ENCODE data around the gene NKAP. TPM values are rescaled to one million over a fixed set of nuclear protein-coding genes. Genes with fewer than 3 reads are reported as not detected.

NKAP gene
- total and polyA plus RNA-seq, 2 of the 13 experiments (the other 11 are each of a cell fraction or from before 2014, with no cell fraction given) = 3.6 to 6.1 TPM

DNA sequence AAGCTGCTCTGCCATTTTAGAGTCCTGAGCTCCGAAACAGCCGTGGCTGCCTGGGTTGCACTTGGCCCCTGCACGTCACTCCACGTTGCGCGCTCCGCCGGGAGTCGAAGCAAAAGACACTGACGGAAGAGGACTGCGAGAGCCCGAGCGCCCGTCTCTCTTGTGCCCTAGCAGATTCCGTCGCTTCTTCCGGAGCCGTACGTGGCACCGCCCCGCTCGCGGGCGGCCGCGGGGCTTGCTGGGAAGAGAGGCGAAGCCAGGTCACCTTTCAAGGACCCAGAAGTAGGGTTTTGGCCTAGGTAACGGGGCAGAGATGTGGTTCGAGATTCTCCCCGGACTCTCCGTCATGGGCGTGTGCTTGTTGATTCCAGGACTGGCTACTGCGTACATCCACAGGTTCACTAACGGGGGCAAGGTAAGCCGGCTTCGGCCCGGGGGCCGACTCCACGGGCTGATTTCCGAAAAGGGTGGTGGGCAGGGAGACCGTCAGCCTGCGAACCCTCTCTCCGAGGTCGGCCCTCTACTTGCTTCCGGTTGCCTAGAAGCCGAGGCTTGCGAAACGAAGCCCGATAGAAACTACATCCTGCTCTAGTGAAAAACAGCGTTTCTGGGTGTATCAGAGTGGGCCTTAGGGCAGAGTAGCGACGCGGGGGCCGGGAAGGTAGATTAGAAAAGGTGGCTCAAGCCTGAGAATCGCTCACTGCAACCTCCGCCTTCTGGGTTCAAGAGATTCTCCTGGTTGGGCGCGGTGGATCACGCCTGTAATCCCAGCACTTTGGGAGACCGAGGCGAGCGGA, 71.8 kb downstream of the NKAP start, which contains the start of the genes NDUFA1 and RNF113A (continued):
- TF ChIP-seq, protein P1, sequence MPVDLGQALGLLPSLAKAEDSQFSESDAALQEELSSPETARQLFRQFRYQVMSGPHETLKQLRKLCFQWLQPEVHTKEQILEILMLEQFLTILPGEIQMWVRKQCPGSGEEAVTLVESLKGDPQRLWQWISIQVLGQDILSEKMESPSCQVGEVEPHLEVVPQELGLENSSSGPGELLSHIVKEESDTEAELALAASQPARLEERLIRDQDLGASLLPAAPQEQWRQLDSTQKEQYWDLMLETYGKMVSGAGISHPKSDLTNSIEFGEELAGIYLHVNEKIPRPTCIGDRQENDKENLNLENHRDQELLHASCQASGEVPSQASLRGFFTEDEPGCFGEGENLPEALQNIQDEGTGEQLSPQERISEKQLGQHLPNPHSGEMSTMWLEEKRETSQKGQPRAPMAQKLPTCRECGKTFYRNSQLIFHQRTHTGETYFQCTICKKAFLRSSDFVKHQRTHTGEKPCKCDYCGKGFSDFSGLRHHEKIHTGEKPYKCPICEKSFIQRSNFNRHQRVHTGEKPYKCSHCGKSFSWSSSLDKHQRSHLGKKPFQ (CRISPR knock-in tag; IDR thresholded peaks at IDR 0.05; ENCODE audit: insufficient replicate concordance) = no peak
- TF ChIP-seq GABPB1 (CRISPR knock-in tag; IDR thresholded peaks at IDR 0.05) (peak; percentile 92), ZNF878 (CRISPR knock-in tag; IDR thresholded peaks at IDR 0.05) (no peak), ZNF747 (CRISPR knock-in tag; IDR thresholded peaks at IDR 0.05; ENCODE audit: borderline replicate concordance) (peak; percentile 67; the same call in 1 of the 2 replicates), KDM5A (IDR thresholded peaks at IDR 0.05; ENCODE audit: borderline replicate concordance, low read length) (no peak), SAFB2 (CRISPR knock-in tag; IDR thresholded peaks at IDR 0.05; ENCODE audit: borderline replicate concordance, low read depth) (0 out of 2 replicates have a peak, but pooled peaks have one; percentile 23), TARDBP (CRISPR knock-in tag; IDR thresholded peaks at IDR 0.05) (no peak), ZNF598 (CRISPR knock-in tag; IDR thresholded peaks at IDR 0.05; ENCODE audit: borderline replicate concordance) (no peak), MAZ (IDR thresholded peaks at IDR 0.05; ENCODE audit: borderline replicate concordance, low read depth, low read length) (no peak), MAZ (CRISPR knock-in tag; IDR thresholded peaks at IDR 0.05; ENCODE audit: low read depth) (peak; percentile 69), ZNF337 (CRISPR knock-in tag; IDR thresholded peaks at IDR 0.05; ENCODE audit: borderline replicate concordance, low read depth) (no peak), ZNF607 (CRISPR knock-in tag; IDR thresholded peaks at IDR 0.05; ENCODE audit: borderline replicate concordance) (peak; percentile 59), MBNL3 (CRISPR knock-in tag; conservative IDR thresholded peaks at IDR 0.05) (no peak), GPN1 (CRISPR knock-in tag; IDR thresholded peaks at IDR 0.05; ENCODE audit: borderline replicate concordance) (no peak), JDP2 (CRISPR knock-in tag; IDR thresholded peaks at IDR 0.05; ENCODE audit: borderline replicate concordance) (no peak), KLF11 (CRISPR knock-in tag; IDR thresholded peaks at IDR 0.05) (no peak), SMARCE1 (IDR thresholded peaks at IDR 0.05; ENCODE audit: borderline replicate concordance) (no peak), GLI4 (CRISPR knock-in tag; IDR thresholded peaks at IDR 0.05; ENCODE audit: borderline replicate concordance) (no peak)
- TF ChIP-seq, protein P2, sequence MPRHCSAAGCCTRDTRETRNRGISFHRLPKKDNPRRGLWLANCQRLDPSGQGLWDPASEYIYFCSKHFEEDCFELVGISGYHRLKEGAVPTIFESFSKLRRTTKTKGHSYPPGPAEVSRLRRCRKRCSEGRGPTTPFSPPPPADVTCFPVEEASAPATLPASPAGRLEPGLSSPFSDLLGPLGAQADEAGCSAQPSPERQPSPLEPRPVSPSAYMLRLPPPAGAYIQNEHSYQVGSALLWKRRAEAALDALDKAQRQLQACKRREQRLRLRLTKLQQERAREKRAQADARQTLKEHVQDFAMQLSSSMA (CRISPR knock-in tag; IDR thresholded peaks at IDR 0.05) = peak; percentile 99
- TF ChIP-seq, protein P3, sequence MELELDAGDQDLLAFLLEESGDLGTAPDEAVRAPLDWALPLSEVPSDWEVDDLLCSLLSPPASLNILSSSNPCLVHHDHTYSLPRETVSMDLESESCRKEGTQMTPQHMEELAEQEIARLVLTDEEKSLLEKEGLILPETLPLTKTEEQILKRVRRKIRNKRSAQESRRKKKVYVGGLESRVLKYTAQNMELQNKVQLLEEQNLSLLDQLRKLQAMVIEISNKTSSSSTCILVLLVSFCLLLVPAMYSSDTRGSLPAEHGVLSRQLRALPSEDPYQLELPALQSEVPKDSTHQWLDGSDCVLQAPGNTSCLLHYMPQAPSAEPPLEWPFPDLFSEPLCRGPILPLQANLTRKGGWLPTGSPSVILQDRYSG (CRISPR knock-in tag; IDR thresholded peaks at IDR 0.05) = peak; percentile 44; the same call in 1 of the 2 replicates
- TF ChIP-seq, protein P4, sequence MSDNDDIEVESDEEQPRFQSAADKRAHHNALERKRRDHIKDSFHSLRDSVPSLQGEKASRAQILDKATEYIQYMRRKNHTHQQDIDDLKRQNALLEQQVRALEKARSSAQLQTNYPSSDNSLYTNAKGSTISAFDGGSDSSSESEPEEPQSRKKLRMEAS (IDR thresholded peaks at IDR 0.05) = peak; percentile 81
- TF ChIP-seq, protein P5, sequence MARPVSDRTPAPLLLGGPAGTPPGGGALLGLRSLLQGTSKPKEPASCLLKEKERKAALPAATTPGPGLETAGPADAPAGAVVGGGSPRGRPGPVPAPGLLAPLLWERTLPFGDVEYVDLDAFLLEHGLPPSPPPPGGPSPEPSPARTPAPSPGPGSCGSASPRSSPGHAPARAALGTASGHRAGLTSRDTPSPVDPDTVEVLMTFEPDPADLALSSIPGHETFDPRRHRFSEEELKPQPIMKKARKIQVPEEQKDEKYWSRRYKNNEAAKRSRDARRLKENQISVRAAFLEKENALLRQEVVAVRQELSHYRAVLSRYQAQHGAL (CRISPR knock-in tag; IDR thresholded peaks at IDR 0.05; ENCODE audit: not compliant biosample characterization) = peak; percentile 79

Data from HepG2 (cell line).